Panc1 (cell line): ENCODE measurements around the gene MITF. TPM values are rescaled to one million over a fixed set of nuclear protein-coding genes. Genes with fewer than 3 reads are reported as not detected.

Experiments used
- ATAC-seq: fragments of 200-7000 bp; cut with Tn5 transposase; 2 replicates; pipeline ENCODE4 v1.9.1; 2020; ENCODE audit warnings: mild to moderate bottlenecking, moderate library complexity
- BruUV-seq: library from RNA; stranded (reverse); fragments of 400-500 nt; replicated peaks from 2 replicates; lab custom pipeline; 2021; lab: Mats Ljungman, UMichigan
- CTCF ChIA-PET: fragments of 300-600 bp; sonication (Branson Sonifier 250); formaldehyde crosslinking; loops from one replicate; lab custom pipeline; 2022; ENCODE audit warnings: antibody characterized with exemption; lab: Charles Lee
- POLR2A ChIA-PET: fragments of 300-600 bp; sonication (Branson Sonifier 250); formaldehyde crosslinking; loops from one replicate; lab custom pipeline; 2022; ENCODE audit warnings: antibody characterized with exemption; lab: Charles Lee
- DNase-seq: peaks from one replicate; pipeline ENCODE4 v3.0.0-alpha.2; 2010; ENCODE audit warnings: low read depth, low spot score
- H3K27ac ChIP-seq: 2 replicates; pipeline ENCODE4 v1.5.1; 2011; ENCODE audit warnings: mild to moderate bottlenecking, low read length, inconsistent platforms
- H3K27me3 ChIP-seq: fragments of 200-500 bp; sonication (Bioruptor generic); 2 replicates; pipeline ENCODE4 v1.6.0; 2014; ENCODE audit warnings: low read length, inconsistent platforms; ENCODE audit not compliant: control insufficient read depth, insufficient read depth
- H3K36me3 ChIP-seq: fragments of 200-500 bp; sonication (Bioruptor generic); 2 replicates; pipeline ENCODE4 v1.5.1; 2014; ENCODE audit warnings: inconsistent platforms, mild to moderate bottlenecking, low read length, moderate library complexity; ENCODE audit not compliant: control insufficient read depth, insufficient read depth
- H3K4me1 ChIP-seq: 2 replicates; pipeline ENCODE4 v1.5.1; 2011; ENCODE audit warnings: inconsistent platforms, mild to moderate bottlenecking, low read length, moderate library complexity; ENCODE audit not compliant: control insufficient read depth, insufficient read depth
- H3K4me3 ChIP-seq, 2 experiments: 2 replicates each; pipeline ENCODE4 v1.5.1; 2011 to 2012; ENCODE audit warnings: low read depth in 2 of 2, low read length in 2 of 2, mild to moderate bottlenecking in 2 of 2, inconsistent platforms in 1 of 2, moderate library complexity in 1 of 2
- H3K9me3 ChIP-seq: fragments of 200-500 bp; sonication (Bioruptor generic); 2 replicates; pipeline ENCODE4 v1.5.1; 2014; ENCODE audit warnings: low read depth, mild to moderate bottlenecking, inconsistent platforms, low read length, moderate library complexity; ENCODE audit not compliant: control insufficient read depth, insufficient read depth
- POLR2AphosphoS5 ChIP-seq: IDR thresholded peaks from 2 replicates; pipeline ENCODE4 v1.6.1; 2012; ENCODE audit warnings: mild to moderate bottlenecking, low read depth, low read length, moderate library complexity
- SIN3A ChIP-seq: IDR thresholded peaks from 2 replicates; pipeline ENCODE4 v1.6.1; 2012; ENCODE audit warnings: low read depth, mild to moderate bottlenecking, low read length, moderate library complexity, borderline replicate concordance; ENCODE audit not compliant: insufficient read depth
- TCF7L2 ChIP-seq: IDR thresholded peaks from 2 replicates; pipeline ENCODE4 v1.6.1; 2011; ENCODE audit warnings: mild to moderate bottlenecking, low read depth, low read length, inconsistent platforms
- in situ Hi-C: cut with HindIII; loops from 2 replicates; pipeline ENCODE4 v1.10.0; 2016; ENCODE audit warnings: low sequenced_read_pairs, low pct_unique_long_range_greater_than_20kb
- intact Hi-C: fragments of 100-400 bp; cut with micrococcal nuclease; formaldehyde crosslinking; loops from one replicate; pipeline ENCODE4 v1.10.0; 2022; ENCODE audit not compliant: unreplicated experiment
- total RNA-seq: library from RNA; stranded (reverse); gene quantifications from one replicate; pipeline ENCODE4 v1.2.1, GENCODE V29; 2021; ENCODE audit not compliant: unreplicated experiment
- TF ChIP-seq, protein P1 (sequence below): fragments of 450-650 bp; IDR thresholded peaks from 2 replicates; pipeline ENCODE4 v1.5.1; 2017; ENCODE audit warnings: mild to moderate bottlenecking
- TF ChIP-seq, protein P2 (sequence below), 2 experiments: IDR thresholded peaks; 2 replicates each; pipeline ENCODE4 v1.6.1; 2011 to 2012; ENCODE audit warnings: low read depth in 2 of 2, control low read depth in 1 of 2, low read length in 1 of 2, mild to moderate bottlenecking in 1 of 2, moderate library complexity in 1 of 2; ENCODE audit not compliant: insufficient read depth in 1 of 2

MITF gene
- total RNA-seq, 1 experiment from 2014 or later: 10.8 TPM

DNA sequence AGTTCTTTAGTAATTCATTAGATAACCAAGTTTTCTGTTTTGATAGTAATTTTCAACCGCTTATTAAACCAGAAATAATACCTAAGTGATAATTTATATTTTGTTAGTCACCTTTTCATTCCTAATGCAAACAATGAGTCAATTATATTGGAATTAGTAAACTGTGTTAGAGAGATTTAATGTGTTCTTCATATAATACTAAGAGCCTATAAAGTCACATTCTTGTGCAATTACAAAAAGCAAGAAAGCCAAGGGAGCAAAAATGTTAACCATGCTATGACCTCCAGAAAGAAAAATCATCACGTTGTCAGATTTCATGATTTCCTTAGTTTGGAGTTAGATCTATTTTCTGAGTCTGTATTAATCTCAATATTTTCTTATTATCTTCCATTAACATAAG is 151.4 kb downstream of the MITF start:
- CTCF ChIA-PET: no interaction called here

DNA sequence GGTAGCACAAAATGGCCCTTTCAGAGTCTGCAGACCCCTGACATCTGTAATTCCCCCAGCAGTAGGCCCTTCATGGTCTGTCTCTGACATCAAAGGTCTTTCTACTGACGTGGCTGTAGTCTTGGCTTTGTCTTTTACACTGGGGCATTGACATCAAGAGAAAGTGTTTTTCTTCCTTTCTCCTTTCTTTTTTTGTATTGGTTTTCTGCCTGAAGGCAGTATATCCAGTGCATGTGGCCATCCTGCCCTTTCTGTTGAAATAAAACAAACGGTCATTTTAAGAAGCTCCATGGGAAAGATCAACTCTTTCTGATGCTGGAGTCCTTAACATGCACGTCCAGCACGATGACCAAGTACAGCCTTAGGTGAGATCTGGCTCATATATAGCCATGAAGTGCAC is 153.4 kb downstream of the MITF start:
- DNase-seq (no peak), ATAC-seq (no peak)
- H3K4me3 ChIP-seq: no peak overlapping the region
- TF ChIP-seq TCF7L2: no peak
- TF ChIP-seq, protein P1, sequence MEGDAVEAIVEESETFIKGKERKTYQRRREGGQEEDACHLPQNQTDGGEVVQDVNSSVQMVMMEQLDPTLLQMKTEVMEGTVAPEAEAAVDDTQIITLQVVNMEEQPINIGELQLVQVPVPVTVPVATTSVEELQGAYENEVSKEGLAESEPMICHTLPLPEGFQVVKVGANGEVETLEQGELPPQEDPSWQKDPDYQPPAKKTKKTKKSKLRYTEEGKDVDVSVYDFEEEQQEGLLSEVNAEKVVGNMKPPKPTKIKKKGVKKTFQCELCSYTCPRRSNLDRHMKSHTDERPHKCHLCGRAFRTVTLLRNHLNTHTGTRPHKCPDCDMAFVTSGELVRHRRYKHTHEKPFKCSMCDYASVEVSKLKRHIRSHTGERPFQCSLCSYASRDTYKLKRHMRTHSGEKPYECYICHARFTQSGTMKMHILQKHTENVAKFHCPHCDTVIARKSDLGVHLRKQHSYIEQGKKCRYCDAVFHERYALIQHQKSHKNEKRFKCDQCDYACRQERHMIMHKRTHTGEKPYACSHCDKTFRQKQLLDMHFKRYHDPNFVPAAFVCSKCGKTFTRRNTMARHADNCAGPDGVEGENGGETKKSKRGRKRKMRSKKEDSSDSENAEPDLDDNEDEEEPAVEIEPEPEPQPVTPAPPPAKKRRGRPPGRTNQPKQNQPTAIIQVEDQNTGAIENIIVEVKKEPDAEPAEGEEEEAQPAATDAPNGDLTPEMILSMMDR: no peak
- ChIA-PET CTCF (no interaction called here), POLR2A (no interaction called here)
- intact Hi-C loops (no loop called here), in situ Hi-C loops (no loop called here)
- H3K9me3 ChIP-seq: no peaks in the 10 kb centered on the region
- H3K4me1 ChIP-seq: no peaks in the 10 kb centered on the region
- no peaks in the 10 kb centered on the region for H3K27me3 ChIP-seq
- no TSS peak for BruUV-seq
- H3K27ac ChIP-seq: no peak overlapping the region
- no peaks in the 10 kb centered on the region for H3K36me3 ChIP-seq

More for the DNA sequence above, 151.4 kb downstream of the MITF start:
- no TSS peak for BruUV-seq
- TF ChIP-seq TCF7L2 (no peak), POLR2AphosphoS5 (no peak), SIN3A (no peak)
- TF ChIP-seq, protein P2, sequence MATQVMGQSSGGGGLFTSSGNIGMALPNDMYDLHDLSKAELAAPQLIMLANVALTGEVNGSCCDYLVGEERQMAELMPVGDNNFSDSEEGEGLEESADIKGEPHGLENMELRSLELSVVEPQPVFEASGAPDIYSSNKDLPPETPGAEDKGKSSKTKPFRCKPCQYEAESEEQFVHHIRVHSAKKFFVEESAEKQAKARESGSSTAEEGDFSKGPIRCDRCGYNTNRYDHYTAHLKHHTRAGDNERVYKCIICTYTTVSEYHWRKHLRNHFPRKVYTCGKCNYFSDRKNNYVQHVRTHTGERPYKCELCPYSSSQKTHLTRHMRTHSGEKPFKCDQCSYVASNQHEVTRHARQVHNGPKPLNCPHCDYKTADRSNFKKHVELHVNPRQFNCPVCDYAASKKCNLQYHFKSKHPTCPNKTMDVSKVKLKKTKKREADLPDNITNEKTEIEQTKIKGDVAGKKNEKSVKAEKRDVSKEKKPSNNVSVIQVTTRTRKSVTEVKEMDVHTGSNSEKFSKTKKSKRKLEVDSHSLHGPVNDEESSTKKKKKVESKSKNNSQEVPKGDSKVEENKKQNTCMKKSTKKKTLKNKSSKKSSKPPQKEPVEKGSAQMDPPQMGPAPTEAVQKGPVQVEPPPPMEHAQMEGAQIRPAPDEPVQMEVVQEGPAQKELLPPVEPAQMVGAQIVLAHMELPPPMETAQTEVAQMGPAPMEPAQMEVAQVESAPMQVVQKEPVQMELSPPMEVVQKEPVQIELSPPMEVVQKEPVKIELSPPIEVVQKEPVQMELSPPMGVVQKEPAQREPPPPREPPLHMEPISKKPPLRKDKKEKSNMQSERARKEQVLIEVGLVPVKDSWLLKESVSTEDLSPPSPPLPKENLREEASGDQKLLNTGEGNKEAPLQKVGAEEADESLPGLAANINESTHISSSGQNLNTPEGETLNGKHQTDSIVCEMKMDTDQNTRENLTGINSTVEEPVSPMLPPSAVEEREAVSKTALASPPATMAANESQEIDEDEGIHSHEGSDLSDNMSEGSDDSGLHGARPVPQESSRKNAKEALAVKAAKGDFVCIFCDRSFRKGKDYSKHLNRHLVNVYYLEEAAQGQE (IDR thresholded peaks at IDR 0.05; ENCODE audit: insufficient read depth in 1 of 2, low read depth in 2 of 2, low read length in 1 of 2): no peak
- TF ChIP-seq, protein P1: no peak
- POLR2A ChIA-PET: no interaction called here
- ATAC-seq (no peak), DNase-seq (no peak)
- intact Hi-C loops: no loop called here
- Histone ChIP-seq H3K4me1 (no peaks in the 10 kb centered on the region), H3K9me3 (no peaks in the 10 kb centered on the region), H3K27ac (no peak overlapping the region), H3K27me3 (no peaks in the 10 kb centered on the region), H3K36me3 (no peaks in the 10 kb centered on the region), H3K4me3 (no peak overlapping the region)
- in situ Hi-C loops: no loop called here
